Natural killer cell (primary cell): Measurements from ENCODE around the gene SLX4. TPM values are rescaled to one million over a fixed set of nuclear protein-coding genes. Genes with fewer than 3 reads are reported as not detected.
"Not testable (repeated sequence)": the region's sequence is repeated elsewhere in the genome, so short reads cannot be mapped to it uniquely, and the experiment has no call there.

Source experiments
- ATAC-seq, 3 donors: fragments of 150-1000 bp in 2 of 3; fragments of 200-7000 bp in 1 of 3; cut with Tn5 transposase; 1 replicate in 1 of 3; 2 replicates in 2 of 3; pipeline ENCODE4 v1.10.0; 2021; ENCODE audit warnings: mild to moderate bottlenecking in 2 of 3, moderate library complexity in 2 of 3
- DNase-seq, 2 donors: peaks; one replicate each; pipeline versions ENCODE4 v3.0.0 to v3.0.0-alpha.2; 2013 to 2021; ENCODE audit warnings: mixed read lengths in 1 of 2
- H3K27ac ChIP-seq: one replicate; pipeline ENCODE4 v1.5.1; 2013; ENCODE audit warnings: mild to moderate bottlenecking, low read length
- H3K27me3 ChIP-seq: one replicate; pipeline ENCODE4 v1.6.1; 2013; ENCODE audit warnings: low read length; ENCODE audit not compliant: control insufficient read depth, insufficient read depth
- H3K36me3 ChIP-seq: one replicate; pipeline ENCODE4 v1.6.1; 2013; ENCODE audit warnings: low read length; ENCODE audit not compliant: control insufficient read depth, insufficient read depth
- H3K4me1 ChIP-seq: one replicate; pipeline ENCODE4 v1.6.1; 2013; ENCODE audit warnings: low read length; ENCODE audit not compliant: control insufficient read depth, insufficient read depth
- H3K4me3 ChIP-seq: one replicate; pipeline ENCODE4 v1.5.1; 2013; ENCODE audit warnings: low read length
- H3K9me3 ChIP-seq: one replicate; pipeline ENCODE4 v1.6.1; 2013; ENCODE audit warnings: low read length; ENCODE audit not compliant: control insufficient read depth, insufficient read depth
- H3K27ac Mint-ChIP-seq, 2 donors: one replicate each; pipeline ENCODE4 v1.8.0; 2022; ENCODE audit warnings: mild to moderate bottlenecking in 2 of 2, mixed read lengths in 2 of 2, moderate library complexity in 1 of 2
- H3K27me3 Mint-ChIP-seq, 2 donors: one replicate each; pipeline ENCODE4 v1.8.0; 2022; ENCODE audit warnings: low read depth in 2 of 2, mixed read lengths in 2 of 2
- H3K36me3 Mint-ChIP-seq: one replicate; pipeline ENCODE4 v1.8.0; 2022; ENCODE audit warnings: mixed read lengths
- H3K4me1 Mint-ChIP-seq, 2 donors: one replicate each; pipeline ENCODE4 v1.8.0; 2022; ENCODE audit warnings: mixed read lengths in 2 of 2
- H3K4me3 Mint-ChIP-seq: one replicate; pipeline ENCODE4 v1.8.0; 2022; ENCODE audit warnings: mild to moderate bottlenecking, moderate library complexity, mixed read lengths
- H3K9me3 Mint-ChIP-seq, 2 donors: one replicate each; pipeline ENCODE4 v1.8.0; 2022; ENCODE audit warnings: mixed read lengths in 2 of 2
- CTCF ChIP-seq: fragments of 200-600 bp; IDR thresholded peaks from one replicate; pipeline ENCODE4 v1.8.0; 2022; ENCODE audit warnings: antibody characterized with exemption
- WGBS: methylation state at CpG from one replicate; pipeline ENCODE4 v1.1.7; 2013; ENCODE audit warnings: missing lambda C conversion rate; ENCODE audit not compliant: insufficient coverage; 5-methylcytosine and 5-hydroxymethylcytosine counted together
- intact Hi-C: fragments of 100-400 bp; cut with micrococcal nuclease; formaldehyde crosslinking; loops from one replicate; pipeline ENCODE4 v1.14.2; 2022
- total RNA-seq, 4 donors: library from RNA; stranded (reverse); fragments of 120-200 nt in 1 of 4; gene quantifications; one replicate each; pipeline versions ENCODE4 v1.2.3 to v1.2.4, GENCODE V29; 2013 to 2022

The SLX4 gene, protein sequence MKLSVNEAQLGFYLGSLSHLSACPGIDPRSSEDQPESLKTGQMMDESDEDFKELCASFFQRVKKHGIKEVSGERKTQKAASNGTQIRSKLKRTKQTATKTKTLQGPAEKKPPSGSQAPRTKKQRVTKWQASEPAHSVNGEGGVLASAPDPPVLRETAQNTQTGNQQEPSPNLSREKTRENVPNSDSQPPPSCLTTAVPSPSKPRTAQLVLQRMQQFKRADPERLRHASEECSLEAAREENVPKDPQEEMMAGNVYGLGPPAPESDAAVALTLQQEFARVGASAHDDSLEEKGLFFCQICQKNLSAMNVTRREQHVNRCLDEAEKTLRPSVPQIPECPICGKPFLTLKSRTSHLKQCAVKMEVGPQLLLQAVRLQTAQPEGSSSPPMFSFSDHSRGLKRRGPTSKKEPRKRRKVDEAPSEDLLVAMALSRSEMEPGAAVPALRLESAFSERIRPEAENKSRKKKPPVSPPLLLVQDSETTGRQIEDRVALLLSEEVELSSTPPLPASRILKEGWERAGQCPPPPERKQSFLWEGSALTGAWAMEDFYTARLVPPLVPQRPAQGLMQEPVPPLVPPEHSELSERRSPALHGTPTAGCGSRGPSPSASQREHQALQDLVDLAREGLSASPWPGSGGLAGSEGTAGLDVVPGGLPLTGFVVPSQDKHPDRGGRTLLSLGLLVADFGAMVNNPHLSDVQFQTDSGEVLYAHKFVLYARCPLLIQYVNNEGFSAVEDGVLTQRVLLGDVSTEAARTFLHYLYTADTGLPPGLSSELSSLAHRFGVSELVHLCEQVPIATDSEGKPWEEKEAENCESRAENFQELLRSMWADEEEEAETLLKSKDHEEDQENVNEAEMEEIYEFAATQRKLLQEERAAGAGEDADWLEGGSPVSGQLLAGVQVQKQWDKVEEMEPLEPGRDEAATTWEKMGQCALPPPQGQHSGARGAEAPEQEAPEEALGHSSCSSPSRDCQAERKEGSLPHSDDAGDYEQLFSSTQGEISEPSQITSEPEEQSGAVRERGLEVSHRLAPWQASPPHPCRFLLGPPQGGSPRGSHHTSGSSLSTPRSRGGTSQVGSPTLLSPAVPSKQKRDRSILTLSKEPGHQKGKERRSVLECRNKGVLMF (N-terminal part only)
- 10 to 100 TPM; 13.5 to 18.6 (median 15.5) TPM for total RNA-seq
- 7.0 TPM for total RNA-seq (2013)

DNA sequence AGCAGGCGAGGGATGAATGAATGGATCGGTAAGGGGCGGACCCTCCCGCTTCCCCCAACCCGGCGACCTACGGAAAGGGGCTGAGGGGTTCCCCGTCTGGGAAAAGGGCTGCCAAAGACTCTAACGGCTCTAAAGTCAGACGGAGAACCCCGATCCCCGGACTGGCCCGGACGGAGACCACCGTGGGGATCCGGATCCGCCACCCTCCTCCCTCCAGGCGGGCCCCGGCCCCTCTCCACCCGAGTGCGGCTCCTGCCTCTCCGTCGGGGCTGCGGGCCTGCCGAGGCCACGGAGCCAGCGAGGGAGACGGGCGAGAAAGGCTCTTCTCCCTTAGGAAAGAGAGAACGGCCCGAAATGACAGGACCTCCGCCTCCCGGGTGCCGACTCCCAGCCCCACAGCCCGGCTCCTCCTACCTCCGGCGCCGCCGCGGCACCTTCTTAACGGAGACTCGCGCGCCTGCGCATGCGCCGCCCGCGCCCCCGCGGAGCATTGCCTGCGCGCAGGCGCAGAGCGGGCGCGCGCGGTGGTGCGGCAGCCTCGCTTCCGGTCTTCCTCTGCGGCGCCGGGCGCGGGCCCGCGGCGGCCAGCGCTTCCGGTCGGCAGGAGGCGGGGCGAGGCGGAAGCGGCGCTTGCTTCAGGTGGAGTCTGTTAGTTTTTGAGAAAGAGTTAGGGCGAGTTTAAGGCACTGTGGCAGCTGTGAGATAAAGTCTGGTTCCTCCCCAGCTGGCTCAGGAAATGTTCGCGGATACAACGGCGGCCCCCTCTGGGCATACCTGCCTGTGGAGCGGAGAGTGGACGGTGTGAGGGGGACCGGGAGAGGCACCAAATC, at the start of gene SLX4:
Gene SLX4 (minus strand): TSS at position 461 of the 830 bp plus-strand sequence. CDS start 2,642 bp downstream, outside the sequence.
- Histone ChIP-seq H3K4me1 (peaks cover 25% of the 10 kb centered on the region), H3K27ac (peak within 1 kb of the TSS; percentile 85), H3K4me3 (peak within 1 kb of the TSS; percentile 95), H3K9me3 (no peaks in the 10 kb centered on the region), H3K36me3 (no peaks in the 10 kb centered on the region), H3K27me3 (no peaks in the 10 kb centered on the region)
- H3K27ac Mint-ChIP-seq = peak within 1 kb of the TSS; percentile 97 to 98
- intact Hi-C loops = loop anchor here (1.0 to 5.0 kb wide), 3 partner anchors 32 to 506 kb away; partner anchors contain the start of gene ADCY9
- peak; percentile 91 to 99 for DNase-seq
- no peaks in the 10 kb centered on the region for H3K9me3 Mint-ChIP-seq
- TF ChIP-seq CTCF = no peak
- WGBS = under 1% methylated on average over 86 of the region's 86 CpGs
- peak within 1 kb of the TSS; percentile 99 for H3K4me3 Mint-ChIP-seq
- H3K4me1 Mint-ChIP-seq = peaks cover 48 to 49% of the 10 kb centered on the region in 2 donors
- H3K36me3 Mint-ChIP-seq = no peaks in the 10 kb centered on the region
- no peaks in the 10 kb centered on the region for H3K27me3 Mint-ChIP-seq
- peak; percentile 87 to 95 (median 91) for ATAC-seq

GRCh38 chr16:3659251-3659650, 47.8 kb upstream of the SLX4 start:
- no peak overlapping the region for H3K4me3 ChIP-seq
- ATAC-seq = no peak
- no peak overlapping the region for H3K27ac ChIP-seq
- Mint-ChIP-seq H3K9me3 (no peaks in the 10 kb centered on the region), H3K27ac (no peak overlapping the region), H3K36me3 (no peaks in the 10 kb centered on the region), H3K27me3 (no peaks in the 10 kb centered on the region), H3K4me1 (peaks cover 2 to 7% of the 10 kb centered on the region in 2 donors), H3K4me3 (no peak overlapping the region)
- TF ChIP-seq CTCF = no peak
- intact Hi-C loops = no loop called here
- 100% methylated on average over 2 of the region's 3 CpGs for WGBS
- peaks cover 70% of the 10 kb centered on the region for H3K36me3 ChIP-seq
- no peaks in the 10 kb centered on the region for H3K27me3 ChIP-seq
- H3K4me1 ChIP-seq = no peaks in the 10 kb centered on the region
- DNase-seq = no peak
- no peaks in the 10 kb centered on the region for H3K9me3 ChIP-seq

- ATAC-seq = no peak
- Histone ChIP-seq H3K9me3 (no peaks in the 10 kb centered on the region), H3K27ac (no peak overlapping the region), H3K4me3 (no peak overlapping the region), H3K4me1 (no peaks in the 10 kb centered on the region), H3K36me3 (peaks cover 59% of the 10 kb centered on the region), H3K27me3 (no peaks in the 10 kb centered on the region)
- no peak overlapping the region for H3K27ac Mint-ChIP-seq
- no peak for DNase-seq
- H3K9me3 Mint-ChIP-seq = no peaks in the 10 kb centered on the region
- H3K36me3 Mint-ChIP-seq = no peaks in the 10 kb centered on the region
- TF ChIP-seq CTCF = no peak
- no peaks in the 10 kb centered on the region for H3K27me3 Mint-ChIP-seq
- peaks cover 6 to 11% of the 10 kb centered on the region in 2 donors for H3K4me1 Mint-ChIP-seq
- WGBS = 94% methylated on average over 42 of the region's 42 CpGs
- intact Hi-C loops = no loop called here
- H3K4me3 Mint-ChIP-seq = no peak overlapping the region
These were observed 45.4 kb upstream of the SLX4 start for GRCh38 chr16:3656491-3657468.

GRCh38 chr16:3656160-3656490, 44.7 kb upstream of the SLX4 start:
- DNase-seq, H3K4me3 Mint-ChIP-seq, ATAC-seq, H3K4me1 Mint-ChIP-seq, H3K4me3 ChIP-seq, intact Hi-C loops, H3K36me3 Mint-ChIP-seq, H3K9me3 Mint-ChIP-seq, H3K27me3 Mint-ChIP-seq, H3K27me3 ChIP-seq, H3K9me3 ChIP-seq, H3K4me1 ChIP-seq, H3K27ac Mint-ChIP-seq, H3K27ac ChIP-seq: not testable (repeated sequence)
- H3K36me3 ChIP-seq = peaks cover 55% of the 10 kb centered on the region
- WGBS = 96% methylated on average over 4 of the region's 10 CpGs
